AG09319 (cell line): ENCODE measurements around the gene SUV39H2.
"Not testable (repeated sequence)": the region's sequence is repeated elsewhere in the genome, so short reads cannot be mapped to it uniquely, and the experiment has no call there.

Source experiments
- DNase-seq: peaks from one replicate; pipeline ENCODE4 v3.0.0-alpha.2; 2010; ENCODE audit warnings: low read depth; ENCODE audit errors: extremely low read depth
- CTCF ChIP-seq: IDR thresholded peaks from 2 replicates; pipeline ENCODE4 v1.5.1; 2011; ENCODE audit warnings: low read depth, mild to moderate bottlenecking, inconsistent platforms, low read length, moderate library complexity

The SUV39H2 gene

GRCh38 chr10:14904864-14905263 lies 26.2 kb downstream of the SUV39H2 start:
- TF ChIP-seq CTCF, result no peak
- DNase-seq, result no peak

GRCh38 chr10:14905890-14906289 lies 27.2 kb downstream of the SUV39H2 start:
- DNase-seq, result no peak
- TF ChIP-seq CTCF, result no peak

GRCh38 chr10:14906765-14907164 lies 28.1 kb downstream of the SUV39H2 start:
- TF ChIP-seq CTCF, result no peak
- DNase-seq, result no peak

GRCh38 chr10:14907591-14907990 lies 28.9 kb downstream of the SUV39H2 start:
- DNase-seq, result not testable (repeated sequence)

- DNase-seq, result no peak
- no peak for TF ChIP-seq CTCF
Measured at GRCh38 chr10:14909101-14909500, 30.4 kb downstream of the SUV39H2 start.

- no peak for DNase-seq
- no peak for TF ChIP-seq CTCF
Measured at GRCh38 chr10:14910953-14911352, 32.3 kb downstream of the SUV39H2 start.

GRCh38 chr10:14911801-14912200 lies 33.1 kb downstream of the SUV39H2 start:
- no peak for TF ChIP-seq CTCF
- no peak for DNase-seq

GRCh38 chr10:14916600-14916999 lies 37.9 kb downstream of the SUV39H2 start:
- TF ChIP-seq CTCF, result no peak
- no peak for DNase-seq
